Activated naive CD4-positive, alpha-beta T cell (primary cell): ENCODE measurements around the gene ABTB2.

Experiments used
- DNase-seq, 4 experiments: peaks; one replicate each; lab custom pipeline; 2025; lab: John Stamatoyannopoulos, UW

Gene ABTB2

GRCh38 chr11:34288492-34288891 is 69.3 kb downstream of the ABTB2 start:
- no peak for DNase-seq

DNA sequence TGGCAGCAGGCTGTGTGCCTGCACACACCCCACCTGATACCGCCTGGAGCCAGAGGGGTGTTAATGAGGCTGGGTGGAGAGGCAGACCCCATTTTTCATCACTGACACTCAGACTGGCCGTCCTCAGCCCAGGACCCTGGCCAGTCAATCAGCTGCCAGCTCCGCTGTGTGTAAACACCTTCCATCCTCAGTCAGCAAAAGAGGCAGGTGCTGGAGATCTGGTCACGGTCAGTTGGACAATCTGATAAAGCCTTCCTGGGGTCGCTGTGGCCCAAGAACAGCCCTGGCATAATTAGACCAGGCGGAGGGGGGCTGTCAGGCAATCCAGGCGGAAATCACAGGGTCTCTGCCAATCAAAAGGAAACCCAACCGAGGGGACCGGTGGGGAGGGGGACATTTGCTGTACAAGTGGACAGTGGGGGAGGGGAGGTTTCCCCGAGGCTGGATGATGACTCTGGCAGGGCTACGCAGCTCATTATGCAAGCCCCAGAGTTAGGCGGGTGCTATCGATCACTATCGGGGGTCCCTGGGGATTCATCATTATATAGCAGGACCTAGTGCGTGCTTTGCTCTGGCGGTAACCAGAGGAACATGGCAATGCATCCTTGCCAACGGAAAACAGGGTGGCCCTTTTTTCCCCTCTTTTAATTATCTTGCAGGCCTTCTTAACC is 72.9 kb downstream of the ABTB2 start:
- no peak for DNase-seq

DNA sequence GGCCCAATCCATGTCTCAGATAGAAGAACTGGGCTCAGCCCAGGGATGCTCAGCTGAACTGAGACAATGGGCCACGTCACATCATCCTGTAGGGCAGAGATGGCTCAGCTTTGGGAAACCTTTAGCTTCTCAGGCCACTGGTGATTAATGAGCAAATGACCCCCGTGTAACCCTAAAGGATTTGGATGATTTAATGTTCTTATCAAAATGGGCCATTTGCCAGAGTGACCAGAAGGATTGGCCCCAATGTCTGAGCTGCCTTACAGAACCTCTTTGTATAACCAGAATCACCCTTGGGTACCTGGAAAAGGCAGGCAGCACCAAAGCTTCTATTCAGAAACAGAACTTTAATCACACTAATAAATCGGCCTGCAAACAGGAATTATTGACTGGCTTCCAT is 73.7 kb downstream of the ABTB2 start:
- DNase-seq, result no peak

DNA sequence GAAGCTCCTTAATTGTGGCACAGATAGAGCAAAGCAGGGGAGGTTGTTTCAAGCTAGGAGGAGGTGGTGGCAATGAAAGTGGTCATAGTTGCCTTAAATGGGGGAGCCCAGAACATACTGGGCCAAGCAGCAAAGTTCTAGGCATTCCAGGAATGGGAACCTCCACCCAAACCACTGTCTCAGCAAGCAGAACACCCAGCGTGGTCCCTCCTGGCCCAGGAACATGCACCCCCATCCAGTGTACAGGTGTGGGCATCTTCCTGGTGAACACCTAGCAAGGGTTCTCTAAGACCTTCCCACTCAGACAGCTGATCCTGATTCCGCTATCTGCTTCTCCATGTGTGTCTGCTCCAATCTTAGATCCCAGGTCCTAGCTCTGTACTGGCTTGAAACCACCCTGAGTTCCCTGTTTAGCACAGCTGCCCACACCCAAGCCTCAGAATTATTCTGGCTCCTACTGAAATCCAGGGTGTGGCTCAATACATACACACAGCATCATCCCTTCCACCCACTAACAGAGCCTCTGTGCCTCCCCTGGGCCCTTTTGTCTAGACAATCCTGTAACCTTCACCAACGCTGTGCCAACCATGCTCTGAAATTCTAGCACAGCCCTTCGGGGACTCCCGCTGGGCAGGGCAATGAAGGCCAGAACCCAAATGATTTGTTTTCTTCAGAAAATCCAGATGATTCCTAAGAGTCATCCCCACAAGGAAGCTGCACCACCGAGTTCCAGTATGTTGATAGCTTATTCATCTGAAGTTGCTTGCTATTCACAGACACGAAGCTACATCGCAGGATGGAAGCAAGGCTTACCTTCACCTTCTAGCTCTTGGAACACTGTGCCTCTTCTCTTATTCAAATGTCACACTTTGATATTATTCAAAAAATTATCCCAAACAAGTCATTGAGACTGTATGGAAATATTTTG is 76.6 kb downstream of the ABTB2 start:
- DNase-seq, result no peak

- no peak for DNase-seq
These were observed 79.0 kb downstream of the ABTB2 start for GRCh38 chr11:34278693-34279297.

DNA sequence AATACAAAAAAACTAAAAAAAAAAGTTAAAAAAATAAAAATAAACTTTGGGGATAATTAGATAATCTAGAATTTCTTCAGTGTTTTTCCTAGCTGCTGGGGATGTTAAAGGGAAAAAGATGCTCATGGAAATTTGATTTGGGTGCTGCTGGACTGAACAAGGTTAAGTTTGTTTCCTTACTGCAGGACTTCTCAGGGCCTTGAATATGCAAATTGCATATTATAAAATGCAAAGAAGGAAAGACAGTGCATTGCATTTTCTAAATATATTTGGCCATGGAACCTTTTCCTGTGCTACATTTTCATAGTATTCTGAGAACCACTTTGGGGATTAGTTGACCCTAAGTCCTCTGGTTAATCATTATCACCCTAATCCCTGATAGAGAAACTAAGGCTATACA is 79.6 kb downstream of the ABTB2 start:
- DNase-seq, result no peak

- no peak for DNase-seq
These were observed 80.6 kb downstream of the ABTB2 start for GRCh38 chr11:34277171-34277570.

DNA sequence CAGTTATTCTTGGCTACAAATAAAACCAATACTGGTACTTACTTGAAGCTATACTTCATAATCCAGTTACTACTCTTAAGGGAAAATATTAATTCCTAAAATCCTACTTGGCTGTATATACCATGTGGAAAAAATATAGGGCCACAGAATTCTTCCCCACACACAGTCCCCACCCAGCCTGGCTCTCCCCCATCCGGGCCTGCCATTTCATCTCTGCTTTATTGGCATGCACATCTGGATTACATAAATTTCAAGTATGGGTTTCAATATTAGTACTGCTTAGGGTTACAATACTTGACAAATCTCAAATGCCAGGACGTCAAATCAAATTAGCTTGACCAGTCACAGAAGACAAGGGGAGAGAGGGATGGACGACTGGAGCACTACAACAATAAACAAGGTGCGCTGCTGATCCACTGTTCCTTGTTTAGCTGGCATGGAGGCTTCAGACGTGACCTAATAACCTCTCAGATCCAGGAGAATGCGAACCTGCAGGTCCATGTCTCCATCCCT is 81.4 kb downstream of the ABTB2 start:
- no peak for DNase-seq

- no peak for DNase-seq
These were observed 82.3 kb downstream of the ABTB2 start for GRCh38 chr11:34275486-34275885.

DNA sequence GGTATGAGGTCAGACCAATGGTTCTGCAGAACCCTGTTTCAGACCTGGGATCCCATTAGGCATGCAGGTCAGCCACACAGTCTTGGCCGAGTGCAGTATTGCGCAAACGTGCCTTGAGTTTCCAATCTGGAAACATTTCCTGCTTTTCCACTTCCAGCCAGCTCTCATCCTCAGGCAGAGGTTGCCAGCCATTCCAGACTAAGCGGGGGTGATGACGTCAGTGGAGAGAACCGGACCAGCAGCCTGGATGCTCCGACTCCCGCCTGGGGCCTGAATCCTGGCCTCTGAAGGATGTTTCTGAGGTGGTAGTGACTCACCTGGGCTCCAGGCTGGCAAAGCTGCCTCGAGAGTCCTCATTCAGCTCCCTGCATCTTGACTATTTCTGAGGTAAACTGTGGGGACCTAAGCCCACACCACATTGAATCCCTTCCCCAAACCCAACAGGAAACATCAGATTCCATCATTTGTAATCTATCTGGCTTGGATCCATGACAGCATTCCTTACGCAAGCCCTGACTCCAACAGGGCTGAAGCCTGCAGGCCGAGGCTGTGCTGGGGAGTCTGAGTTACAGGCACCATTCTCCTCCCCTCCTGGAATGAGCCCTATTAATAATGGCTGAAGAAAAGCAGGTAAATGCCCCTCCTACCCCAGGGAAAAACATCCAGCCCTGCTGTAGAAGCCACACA is 83.0 kb downstream of the ABTB2 start:
- DNase-seq, result no peak

DNA sequence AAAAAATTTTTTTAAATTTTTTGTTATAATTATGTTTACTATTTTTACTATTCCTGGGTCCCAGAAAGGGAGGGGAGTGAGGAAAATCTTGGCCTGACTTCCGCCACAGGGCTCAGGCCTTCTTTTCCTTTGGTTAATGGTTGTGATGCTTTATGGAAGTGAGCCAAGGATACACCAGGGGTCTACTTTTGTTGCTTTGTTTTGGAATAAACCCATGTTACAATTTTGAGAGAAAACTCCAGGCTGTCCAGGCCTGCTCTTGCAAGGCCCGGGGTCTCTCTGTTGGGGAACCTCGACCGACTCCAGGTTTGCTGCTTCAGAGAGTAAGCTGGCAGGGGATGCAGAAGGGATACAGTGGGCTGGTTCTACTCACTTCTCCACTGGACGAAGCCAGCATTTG is 84.7 kb downstream of the ABTB2 start:
- DNase-seq, result no peak

DNA sequence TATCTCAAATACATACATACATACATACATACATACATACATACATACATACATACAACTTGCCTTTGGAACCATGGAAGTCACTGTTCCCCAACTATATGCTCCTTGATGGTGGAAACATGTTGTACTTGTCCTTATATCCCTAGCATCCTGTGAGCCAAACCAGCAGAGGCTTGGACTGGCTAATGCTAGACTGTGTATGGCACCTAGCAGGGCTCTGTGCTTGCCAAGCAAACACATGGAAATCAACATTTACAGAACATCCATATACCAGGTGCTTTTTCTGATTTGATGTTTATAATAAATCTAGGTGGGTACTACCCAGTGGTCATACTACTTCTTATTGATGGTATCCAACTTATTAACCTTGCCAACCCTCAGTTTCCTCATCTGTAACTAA is 86.1 kb downstream of the ABTB2 start:
- no peak for DNase-seq

DNA sequence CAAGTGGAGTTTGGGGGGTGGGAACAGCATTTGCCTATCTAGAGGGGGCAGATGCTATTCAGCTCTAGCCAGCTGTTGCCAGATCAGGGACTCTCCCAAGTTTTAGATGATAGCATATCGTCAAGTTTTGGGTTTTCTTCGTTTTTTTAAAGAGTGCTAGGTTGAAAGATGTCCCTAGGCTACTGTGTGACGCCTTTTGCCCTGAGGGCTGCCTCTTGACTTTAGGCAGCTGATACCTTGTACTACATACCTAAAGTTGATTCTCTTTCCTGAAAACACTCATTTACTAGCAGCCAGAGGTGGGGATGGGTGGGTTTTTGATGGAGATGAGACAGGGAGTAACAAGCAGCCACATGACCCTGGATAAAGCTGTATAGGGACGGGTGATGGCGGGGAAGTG is 87.1 kb downstream of the ABTB2 start:
- no peak for DNase-seq

DNA sequence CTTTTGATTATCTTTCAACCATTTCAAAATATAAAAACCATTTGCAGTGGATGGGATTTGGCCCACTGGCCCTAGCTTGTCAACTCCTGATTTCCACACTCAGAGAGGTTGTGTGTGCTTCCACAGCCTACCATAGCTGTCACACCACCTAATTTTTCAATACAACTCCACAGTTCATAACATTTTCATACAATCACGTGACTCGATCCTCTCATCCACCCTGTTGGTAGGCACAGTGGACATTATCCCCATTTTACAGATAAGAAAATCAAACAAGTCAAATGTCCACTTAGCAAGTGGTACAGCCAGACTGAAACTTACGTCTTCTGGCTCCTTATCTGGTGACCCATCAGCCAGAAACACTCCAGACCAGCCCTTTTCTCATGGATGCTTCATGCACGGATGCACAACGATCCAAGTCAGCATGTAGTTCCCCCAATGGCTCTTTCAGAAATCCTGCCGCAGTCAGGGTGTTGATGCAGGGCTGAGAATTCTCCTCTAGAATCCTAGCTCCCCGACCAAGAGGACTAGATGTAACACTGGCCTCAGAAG is 88.0 kb downstream of the ABTB2 start:
- no peak for DNase-seq

DNA sequence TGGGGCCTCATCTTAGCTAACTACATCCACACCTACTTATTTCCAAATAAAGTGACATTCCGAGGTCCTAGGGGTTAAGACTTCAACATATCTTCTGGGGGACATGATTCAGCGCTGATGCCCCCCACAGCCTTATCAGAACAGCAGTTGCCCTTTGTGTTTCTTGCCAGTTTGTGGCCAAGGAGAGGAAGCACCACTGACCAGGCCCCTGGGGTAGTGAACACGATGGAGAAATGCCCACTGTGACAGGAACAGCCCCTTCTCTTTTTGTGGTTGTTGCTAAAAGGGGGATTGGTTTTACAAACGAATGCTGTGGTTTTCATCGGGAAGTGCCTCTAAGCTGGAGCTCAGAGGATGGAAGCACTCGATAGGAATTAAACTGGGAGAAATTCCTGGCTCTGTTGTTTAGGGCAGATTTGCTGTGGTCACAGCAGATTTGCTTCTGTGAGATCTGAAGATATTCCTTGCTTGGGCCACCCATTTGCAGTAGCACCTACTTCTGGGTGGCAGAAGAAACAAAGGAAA is 88.8 kb downstream of the ABTB2 start:
- DNase-seq, result no peak

DNA sequence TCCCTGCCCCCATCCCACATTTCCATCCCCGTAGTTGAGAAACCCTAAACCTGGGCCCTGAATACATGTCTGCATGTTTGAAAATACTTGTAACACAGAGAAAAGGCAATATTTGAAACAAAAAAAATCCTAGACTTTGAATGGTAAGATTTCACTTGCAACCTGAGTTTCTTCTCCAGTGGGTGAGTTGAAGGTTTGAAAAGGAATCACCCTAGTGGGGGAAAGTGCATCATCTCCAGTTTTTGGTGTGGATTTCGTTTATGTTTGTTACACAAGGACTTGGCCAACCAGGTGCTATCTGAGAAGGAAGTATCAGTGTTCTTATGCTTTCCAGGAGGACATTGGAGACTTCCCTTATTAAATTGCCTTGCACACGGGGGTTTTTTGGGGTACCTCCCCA is 90.4 kb downstream of the ABTB2 start:
- no peak for DNase-seq

- no peak for DNase-seq
These were observed 90.8 kb downstream of the ABTB2 start for GRCh38 chr11:34267013-34267412.

DNA sequence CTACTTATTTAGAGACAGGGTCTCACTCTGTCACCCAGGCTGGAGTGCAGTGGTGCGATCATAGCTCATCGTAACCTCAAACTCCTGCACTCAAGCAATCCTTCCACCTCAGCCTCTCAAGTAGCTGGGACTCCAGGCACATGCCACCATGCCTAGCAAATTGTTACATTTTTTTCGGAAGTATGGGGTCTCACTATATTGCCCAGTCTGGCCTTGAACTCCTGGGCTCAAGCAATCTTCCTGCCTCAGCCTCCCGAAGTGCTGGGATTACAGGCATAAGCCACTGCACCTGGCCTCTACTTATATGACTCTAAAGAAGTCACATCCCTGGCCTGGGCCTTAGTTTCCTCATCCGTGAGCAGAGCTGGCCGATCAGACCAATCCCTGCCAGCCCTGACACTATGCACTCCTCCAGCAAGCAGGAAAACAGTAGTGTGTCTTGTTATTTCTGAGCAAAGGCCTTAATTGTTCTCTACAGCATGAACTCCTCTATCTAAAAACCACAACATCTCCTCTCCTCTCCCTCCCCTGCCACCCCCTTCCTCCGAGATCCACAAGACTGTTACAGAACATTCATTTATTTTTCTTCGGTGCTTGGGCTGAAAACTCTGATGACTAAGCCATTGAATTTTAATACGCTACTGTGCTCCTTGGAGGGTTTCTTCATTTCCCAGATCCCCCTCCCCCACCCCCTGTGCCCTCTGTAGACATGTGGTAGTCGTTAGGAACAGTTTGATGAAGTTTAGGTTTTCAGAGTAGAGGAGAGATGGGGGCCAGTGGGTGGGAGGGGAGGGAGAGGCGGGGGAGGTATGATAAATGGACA is 91.5 kb downstream of the ABTB2 start:
- no peak for DNase-seq

DNA sequence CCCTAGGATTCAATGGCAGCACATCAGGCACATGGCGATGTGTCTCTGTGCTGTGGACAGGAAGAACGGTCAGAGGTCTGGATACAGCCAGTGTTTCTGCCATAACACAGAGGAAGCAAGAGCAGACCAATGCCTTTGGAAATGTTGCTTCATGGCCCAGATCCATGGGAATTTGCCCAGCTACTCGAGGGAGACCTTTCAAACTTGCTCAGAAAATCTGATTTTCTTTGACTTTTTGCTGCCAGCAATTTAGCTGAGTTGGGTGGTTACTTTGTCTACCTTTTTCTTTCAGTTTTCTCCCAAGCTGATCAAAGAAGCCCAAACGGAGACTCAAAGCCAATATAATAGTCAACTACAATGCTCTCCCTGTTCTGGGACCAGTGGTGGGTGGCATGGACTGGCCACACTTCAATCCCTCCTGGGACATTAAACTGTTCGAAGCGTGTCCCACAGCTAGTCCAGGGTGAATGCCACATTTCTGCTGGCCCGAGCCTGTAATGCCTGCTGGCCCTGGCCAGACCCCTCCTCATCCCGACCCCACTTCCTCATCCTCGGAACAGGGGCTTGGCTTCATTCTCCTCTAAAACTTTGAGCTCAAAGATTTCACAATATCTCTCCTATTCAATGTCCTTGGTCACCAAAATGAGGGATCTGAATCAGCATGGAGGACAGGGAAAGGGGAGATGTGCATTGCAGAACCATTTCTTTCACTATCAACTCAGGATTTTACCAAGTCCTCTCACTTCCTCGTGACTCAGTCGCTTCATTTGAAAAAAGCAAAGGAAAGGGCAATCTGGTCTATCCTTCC is 93.3 kb downstream of the ABTB2 start:
- DNase-seq, result no peak
